Measurements from ENCODE around the gene POC1B.

DNA sequence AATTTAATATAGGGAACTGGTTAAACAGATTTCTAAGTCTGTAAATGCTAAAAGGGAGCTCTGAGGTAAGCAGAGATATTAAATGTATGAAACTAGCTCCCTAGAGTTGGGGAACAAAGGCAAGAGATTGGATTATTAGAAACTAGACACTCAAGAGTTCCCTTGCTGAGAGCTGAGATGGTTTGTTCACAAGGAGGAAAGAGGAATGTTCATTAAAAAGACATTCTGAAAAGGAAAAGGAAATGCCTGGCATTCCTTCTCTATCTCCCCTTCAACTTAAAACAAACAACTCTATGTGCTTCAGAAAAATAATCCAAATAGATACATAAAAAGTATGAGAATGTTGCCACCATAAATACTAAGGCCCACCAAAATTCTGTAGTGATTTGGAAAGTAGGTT is 74.9 kb downstream of the POC1B start:
- TF ChIP-seq POLR2AphosphoS5 (IDR thresholded peaks at IDR 0.05), result no peak
- TF ChIP-seq EP300 (IDR thresholded peaks at IDR 0.05), result no peak
- TF ChIP-seq POLR2A (IDR thresholded peaks at IDR 0.05), result no peak
- TF ChIP-seq, protein P1, sequence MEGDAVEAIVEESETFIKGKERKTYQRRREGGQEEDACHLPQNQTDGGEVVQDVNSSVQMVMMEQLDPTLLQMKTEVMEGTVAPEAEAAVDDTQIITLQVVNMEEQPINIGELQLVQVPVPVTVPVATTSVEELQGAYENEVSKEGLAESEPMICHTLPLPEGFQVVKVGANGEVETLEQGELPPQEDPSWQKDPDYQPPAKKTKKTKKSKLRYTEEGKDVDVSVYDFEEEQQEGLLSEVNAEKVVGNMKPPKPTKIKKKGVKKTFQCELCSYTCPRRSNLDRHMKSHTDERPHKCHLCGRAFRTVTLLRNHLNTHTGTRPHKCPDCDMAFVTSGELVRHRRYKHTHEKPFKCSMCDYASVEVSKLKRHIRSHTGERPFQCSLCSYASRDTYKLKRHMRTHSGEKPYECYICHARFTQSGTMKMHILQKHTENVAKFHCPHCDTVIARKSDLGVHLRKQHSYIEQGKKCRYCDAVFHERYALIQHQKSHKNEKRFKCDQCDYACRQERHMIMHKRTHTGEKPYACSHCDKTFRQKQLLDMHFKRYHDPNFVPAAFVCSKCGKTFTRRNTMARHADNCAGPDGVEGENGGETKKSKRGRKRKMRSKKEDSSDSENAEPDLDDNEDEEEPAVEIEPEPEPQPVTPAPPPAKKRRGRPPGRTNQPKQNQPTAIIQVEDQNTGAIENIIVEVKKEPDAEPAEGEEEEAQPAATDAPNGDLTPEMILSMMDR (IDR thresholded peaks at IDR 0.05), result no peak

Measured in gastroesophageal sphincter (tissue), 3 donors.